ENCODE results near the gene NECAB2. TPM values are rescaled to one million over a fixed set of nuclear protein-coding genes. Genes with fewer than 3 reads are reported as not detected.

NECAB2 gene
- total RNA-seq, 2 experiments from 2014 or later: not detected

DNA sequence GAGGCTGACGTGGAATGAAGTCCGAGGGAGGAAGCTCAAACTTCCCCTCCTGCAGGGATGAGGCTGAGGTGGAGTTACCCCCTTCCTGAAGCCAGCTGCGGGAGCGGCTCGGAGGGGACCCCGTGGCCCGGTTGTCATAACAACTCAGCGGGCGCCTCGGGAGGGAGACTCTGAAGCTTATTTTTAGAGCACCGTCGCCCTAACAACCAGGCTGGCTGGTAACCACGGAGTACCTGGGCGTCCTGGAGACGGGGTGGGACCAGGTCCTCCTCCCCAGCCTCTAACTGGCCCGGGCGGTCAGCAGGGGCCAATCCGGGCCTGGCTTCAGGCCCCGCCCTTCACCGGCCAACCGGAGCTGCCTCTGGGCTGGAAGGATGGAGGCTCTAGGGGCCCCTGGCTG lies 27.7 kb downstream of the NECAB2 start:
- Mint-ChIP-seq H3K4me3 (no peak overlapping the region), H3K36me3 (ENCODE audit: low read depth) (no peaks in the 10 kb centered on the region), H3K9me3 (no peaks in the 10 kb centered on the region), H3K27ac (no peak overlapping the region), H3K4me1 (ENCODE audit: low read depth) (no peaks in the 10 kb centered on the region), H3K27me3 (peaks cover 44% of the 10 kb centered on the region)
- Histone ChIP-seq H3K36me3 (ENCODE audit: insufficient read depth, low read length) (no peaks in the 10 kb centered on the region), H3K4me3 (ENCODE audit: low read length) (no peak overlapping the region), H3K27me3 (ENCODE audit: control insufficient read depth in 1 of 2, insufficient read depth in 2 of 2, low read length in 2 of 2) (peaks cover 0 to 29% of the 10 kb centered on the region in 2 experiments), H3K27ac (ENCODE audit: low read depth in 1 of 2, low read length in 2 of 2) (no peak overlapping the region), H3K4me1 (ENCODE audit: insufficient read depth, low read length) (no peaks in the 10 kb centered on the region), H3K9me3 (ENCODE audit: control insufficient read depth in 1 of 2, insufficient read depth in 1 of 2, low read length in 2 of 2) (peaks cover 0 to 22% of the 10 kb centered on the region in 2 experiments)
- DNase-seq (no peak), ATAC-seq (ENCODE audit: poor library complexity) (no peak)
- TF ChIP-seq CTCF (IDR thresholded peaks at IDR 0.05): no peak
- POLR2A ChIA-PET: no interaction called here
- intact Hi-C loops (cut with DNase I, micrococcal nuclease): no loop called here
- CTCF ChIA-PET: no interaction called here

DNA sequence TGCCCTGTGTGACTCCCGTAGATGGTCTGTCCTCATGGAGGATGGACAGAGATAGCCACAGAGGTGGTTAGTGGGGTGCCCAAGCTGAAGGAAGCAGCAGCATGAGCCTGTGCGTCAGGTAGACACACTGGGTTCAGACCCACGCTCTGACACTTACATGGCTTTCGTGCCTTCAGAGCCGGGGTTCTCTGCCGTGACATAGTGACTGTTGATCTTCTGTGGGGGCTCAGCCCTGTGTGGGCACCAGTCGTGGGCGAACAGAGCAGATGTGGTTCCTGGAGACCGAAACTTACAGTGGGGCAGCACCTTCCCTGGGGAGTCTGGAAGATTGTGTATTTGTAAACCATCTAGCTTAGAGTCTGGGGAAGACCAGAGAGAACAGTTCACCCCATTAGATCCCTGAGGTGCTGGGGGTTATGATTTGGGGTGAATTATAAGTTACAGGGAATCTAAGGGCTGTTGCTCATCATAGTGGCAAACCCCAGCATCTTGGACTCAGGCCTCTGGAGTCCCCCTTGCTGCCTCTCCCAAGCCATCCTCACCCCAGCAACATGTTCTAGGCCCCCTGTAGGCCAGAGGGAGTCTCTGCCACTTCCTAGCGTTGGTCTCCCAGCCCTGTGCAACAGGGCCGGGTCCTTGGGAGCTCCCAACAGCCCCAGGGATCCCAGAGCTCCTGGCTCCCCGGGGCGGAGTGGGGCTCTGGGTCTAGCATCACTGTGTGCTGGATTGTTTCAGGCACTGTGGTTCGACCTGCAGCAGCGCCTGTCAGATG lies 28.6 kb downstream of the NECAB2 start:
- Mint-ChIP-seq H3K4me1 (ENCODE audit: low read depth) (no peaks in the 10 kb centered on the region), H3K36me3 (ENCODE audit: low read depth) (no peaks in the 10 kb centered on the region), H3K27me3 (peaks cover 42% of the 10 kb centered on the region), H3K4me3 (no peak overlapping the region), H3K27ac (no peak overlapping the region), H3K9me3 (no peaks in the 10 kb centered on the region)
- Histone ChIP-seq H3K27me3 (ENCODE audit: control insufficient read depth in 1 of 2, insufficient read depth in 2 of 2, low read length in 2 of 2) (peaks cover 0 to 28% of the 10 kb centered on the region in 2 experiments), H3K4me3 (ENCODE audit: low read length) (no peak overlapping the region), H3K9me3 (ENCODE audit: control insufficient read depth in 1 of 2, insufficient read depth in 1 of 2, low read length in 2 of 2) (peaks cover 0 to 24% of the 10 kb centered on the region in 2 experiments), H3K4me1 (ENCODE audit: insufficient read depth, low read length) (no peaks in the 10 kb centered on the region), H3K36me3 (ENCODE audit: insufficient read depth, low read length) (no peaks in the 10 kb centered on the region), H3K27ac (ENCODE audit: low read depth in 1 of 2, low read length in 2 of 2) (no peak overlapping the region)
- TF ChIP-seq CTCF (IDR thresholded peaks at IDR 0.05): no peak
- POLR2A ChIA-PET: no interaction called here
- ATAC-seq (ENCODE audit: poor library complexity): no peak
- intact Hi-C loops (cut with DNase I, micrococcal nuclease): no loop called here
- no peak for DNase-seq
- CTCF ChIA-PET: interaction anchor here (1.7 kb wide), 1 partner anchor 190 kb away, joined by 3 read pairs; the partner anchor contains the start of gene TAF1C

- ATAC-seq (ENCODE audit: poor library complexity) (no peak), DNase-seq (no peak)
- peaks cover 0 to 24% of the 10 kb centered on the region in 2 experiments for H3K9me3 ChIP-seq (ENCODE audit: control insufficient read depth in 1 of 2, insufficient read depth in 1 of 2, low read length in 2 of 2)
- Mint-ChIP-seq H3K27ac (no peak overlapping the region), H3K9me3 (no peaks in the 10 kb centered on the region), H3K36me3 (ENCODE audit: low read depth) (no peaks in the 10 kb centered on the region), H3K27me3 (peaks cover 36% of the 10 kb centered on the region), H3K4me1 (ENCODE audit: low read depth) (no peaks in the 10 kb centered on the region), H3K4me3 (no peak overlapping the region)
- TF ChIP-seq CTCF (IDR thresholded peaks at IDR 0.05): no peak
- no peaks in the 10 kb centered on the region for H3K4me1 ChIP-seq (ENCODE audit: insufficient read depth, low read length)
- ChIA-PET CTCF (interaction anchor here (1.7 kb wide), 1 partner anchor 189 kb away, joined by 3 read pairs; the partner anchor contains the start of gene TAF1C), POLR2A (no interaction called here)
- H3K4me3 ChIP-seq (ENCODE audit: low read length): no peak overlapping the region
- no peak overlapping the region for H3K27ac ChIP-seq (ENCODE audit: low read depth in 1 of 2, low read length in 2 of 2)
- intact Hi-C loops (cut with DNase I, micrococcal nuclease): no loop called here
- no peaks in the 10 kb centered on the region for H3K36me3 ChIP-seq (ENCODE audit: insufficient read depth, low read length)
- peaks cover 0 to 25% of the 10 kb centered on the region in 2 experiments for H3K27me3 ChIP-seq (ENCODE audit: control insufficient read depth in 1 of 2, insufficient read depth in 2 of 2, low read length in 2 of 2)
These were observed 30.0 kb downstream of the NECAB2 start for GRCh38 chr16:83998091-83998490.
